Esophagus mucosa (tissue), 1 donor: ENCODE data around the gene DPH6. TPM values are rescaled to one million over a fixed set of nuclear protein-coding genes. Genes with fewer than 3 reads are reported as not detected.
A peak's percentile ranks its signal among the peaks of the same experiment; 100 is the strongest.
"Not testable (repeated sequence)": the region's sequence is repeated elsewhere in the genome, so short reads cannot be mapped to it uniquely, and the experiment has no call there.

ENCODE experiments used
- ATAC-seq: fragments of 200-7000 bp; cut with Tn5 transposase; one replicate; pipeline ENCODE4 v1.9.1; 2020
- total RNA-seq: library from RNA; stranded (reverse); gene quantifications from one replicate; pipeline ENCODE4 v1.2.4, GENCODE V29; 2023
- donor health status: DM: yes; HTN: yes; CAD: no.

The DPH6 gene, protein sequence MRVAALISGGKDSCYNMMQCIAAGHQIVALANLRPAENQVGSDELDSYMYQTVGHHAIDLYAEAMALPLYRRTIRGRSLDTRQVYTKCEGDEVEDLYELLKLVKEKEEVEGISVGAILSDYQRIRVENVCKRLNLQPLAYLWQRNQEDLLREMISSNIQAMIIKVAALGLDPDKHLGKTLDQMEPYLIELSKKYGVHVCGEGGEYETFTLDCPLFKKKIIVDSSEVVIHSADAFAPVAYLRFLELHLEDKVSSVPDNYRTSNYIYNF
- total RNA-seq = 17.4 TPM

DNA sequence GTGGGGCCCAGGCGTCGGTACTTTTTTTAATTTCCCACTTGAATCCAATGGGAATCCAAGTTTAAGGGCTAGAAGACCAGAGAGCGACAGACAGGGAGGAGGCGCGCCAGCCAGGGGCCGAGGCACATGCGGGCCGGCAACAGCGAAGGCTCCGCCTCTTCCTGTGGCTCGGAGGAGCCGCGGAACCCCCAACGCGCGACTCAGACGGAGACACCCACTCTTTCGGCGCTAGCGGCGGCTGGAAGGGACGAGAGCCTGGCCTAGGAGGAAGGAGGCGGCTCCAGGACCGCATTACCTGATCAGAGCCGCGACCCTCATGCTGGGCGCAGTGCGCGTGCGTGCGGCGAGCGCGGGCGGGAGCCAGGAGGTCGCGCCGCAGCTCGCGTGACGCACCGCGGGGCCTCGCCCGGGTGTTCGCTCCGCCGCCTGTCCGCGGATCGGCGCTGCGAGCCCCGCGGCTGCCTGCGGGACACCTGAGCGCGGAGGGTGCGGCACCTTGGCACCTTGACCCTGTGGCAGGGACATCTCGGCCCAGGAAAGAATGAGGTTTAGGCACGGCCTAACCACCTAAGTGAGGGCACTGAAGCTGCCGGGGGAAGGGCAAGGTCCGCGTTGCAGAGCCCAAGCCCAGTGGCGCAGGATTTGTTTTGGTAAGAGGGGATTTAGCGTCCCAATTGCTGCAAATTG lies at the start of gene DPH6:
DPH6 (minus strand) TSS at position 342 of the 687 bp plus-strand sequence; CDS start at position 318, 24 bp downstream.
- peak; percentile 85 for ATAC-seq

DNA sequence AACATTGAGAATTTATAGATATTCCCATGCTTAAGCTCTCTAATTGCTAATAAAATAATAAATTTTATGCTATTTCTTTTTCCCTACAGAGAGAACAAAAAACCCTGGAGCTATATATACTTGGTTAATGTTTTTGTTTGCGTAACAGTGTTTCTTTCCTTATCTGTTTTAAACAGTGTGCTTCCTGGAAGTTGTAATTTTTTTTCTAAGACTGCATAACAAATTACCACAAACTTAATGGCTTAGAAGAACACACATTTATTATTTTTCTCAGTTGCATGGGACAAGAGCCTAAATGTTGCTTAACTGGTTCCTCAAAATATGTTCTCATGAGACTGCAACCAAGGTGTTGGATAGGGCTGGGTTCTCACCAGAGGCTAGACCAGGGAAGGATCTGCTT lies 49.7 kb upstream of the DPH6 start:
- ATAC-seq = no peak

DNA sequence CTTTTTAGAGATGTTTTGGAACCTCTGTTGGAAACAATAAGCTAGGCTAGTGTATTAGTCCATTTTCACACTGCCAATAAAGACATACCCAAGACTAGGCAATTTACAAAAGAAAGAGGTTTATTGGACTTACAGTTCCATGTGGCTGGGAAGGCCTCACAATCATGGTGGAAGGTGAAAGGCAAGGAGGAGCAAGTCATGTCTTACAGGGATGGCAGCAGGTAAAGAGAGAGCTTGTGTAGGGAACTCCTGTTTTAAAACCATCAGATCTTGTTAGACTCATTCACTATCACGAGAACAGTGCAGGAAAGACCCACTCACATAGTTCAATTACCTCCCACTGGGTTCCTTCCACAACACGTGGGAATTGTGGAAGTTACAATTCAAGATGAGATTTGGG lies 46.0 kb upstream of the DPH6 start:
- ATAC-seq = not testable (repeated sequence)

DNA sequence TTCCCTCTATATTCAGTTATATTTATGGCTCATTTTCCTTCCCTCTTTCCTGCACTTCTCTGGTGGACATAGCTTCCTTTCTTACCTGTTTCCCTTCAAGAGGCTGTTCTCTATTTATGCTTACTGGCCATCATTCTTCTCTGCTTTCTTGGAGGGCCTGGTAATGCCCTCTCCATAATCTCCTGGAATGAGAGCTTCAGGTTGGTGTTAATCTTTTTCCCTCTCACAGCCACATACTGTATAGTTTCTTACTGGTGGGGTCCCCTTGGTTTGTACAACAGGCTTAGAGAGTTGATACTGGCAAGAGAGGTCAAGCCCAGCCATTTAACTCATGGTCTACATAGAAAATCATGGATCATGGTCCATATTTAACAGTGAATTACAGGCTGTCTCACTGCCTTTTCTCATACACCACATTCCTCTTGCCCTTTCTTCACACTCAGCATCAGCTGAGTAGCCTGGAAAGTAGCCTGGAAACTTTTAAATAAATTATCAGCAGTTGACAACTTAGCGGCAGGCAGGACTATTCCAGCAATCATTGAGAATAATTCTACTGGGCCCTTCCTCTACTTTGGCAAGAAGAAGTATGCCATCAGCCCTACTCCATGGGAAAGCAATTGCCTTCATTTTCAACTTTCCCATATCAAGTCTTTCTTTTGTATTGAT lies 38.0 kb upstream of the DPH6 start:
- no peak for ATAC-seq

DNA sequence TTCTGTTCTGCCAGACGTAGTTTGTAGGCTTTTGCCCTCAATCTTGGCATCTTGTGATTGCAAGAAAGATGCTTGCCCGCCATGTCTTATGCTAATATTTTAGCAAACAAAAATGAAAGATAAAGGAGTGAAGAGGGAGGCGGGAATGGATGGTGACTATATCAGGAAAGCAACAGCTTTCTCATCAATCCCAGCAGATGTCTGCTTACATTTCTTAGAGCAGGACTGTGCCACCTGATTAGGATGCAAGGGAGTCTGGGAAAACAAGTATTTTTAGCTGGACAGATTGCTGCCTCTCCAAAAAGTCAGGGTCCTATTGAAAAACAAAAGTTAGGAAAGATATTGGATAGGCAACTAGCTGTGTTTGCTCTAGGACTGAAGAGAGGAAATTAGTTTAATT lies 34.6 kb upstream of the DPH6 start:
- ATAC-seq = no peak

DNA sequence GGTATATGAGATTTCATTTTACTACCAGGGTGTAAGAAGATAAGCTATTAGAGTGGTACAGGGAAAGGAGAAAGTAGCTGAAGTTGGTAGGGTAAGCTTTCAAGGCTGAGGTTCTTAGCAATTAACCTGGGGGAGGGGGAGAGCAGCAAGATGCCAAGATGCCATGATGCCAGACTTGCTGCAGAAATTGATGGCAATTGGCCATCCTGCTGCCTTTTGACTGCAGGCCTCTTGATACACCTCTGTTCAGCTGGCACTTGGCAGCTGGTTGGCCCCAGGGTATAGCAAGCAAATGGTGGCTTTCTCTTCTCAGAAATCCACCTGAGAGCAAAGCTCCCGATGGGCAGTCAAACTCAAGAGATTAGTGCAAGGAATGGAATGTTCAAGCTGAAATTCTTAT lies 21.4 kb upstream of the DPH6 start:
- ATAC-seq = no peak

DNA sequence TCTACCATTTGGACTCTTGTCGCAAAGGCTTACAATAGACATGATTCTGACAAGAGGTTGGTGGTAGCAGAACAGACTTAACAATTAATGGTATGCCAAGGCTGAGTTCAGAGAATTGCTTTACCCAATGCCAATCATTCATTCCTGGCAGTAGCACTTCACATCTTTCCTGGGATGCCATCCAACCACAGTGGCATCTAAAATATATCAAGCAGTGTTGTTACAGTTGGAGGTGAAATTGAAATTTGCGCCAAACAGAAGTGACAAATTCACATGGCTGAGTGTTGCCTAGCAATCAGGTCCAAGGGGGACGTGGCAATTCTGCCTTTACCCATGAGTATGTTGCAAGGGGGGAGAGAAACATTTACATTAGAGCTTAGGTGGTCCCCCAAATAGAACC lies 21.0 kb upstream of the DPH6 start:
- ATAC-seq = no peak

DNA sequence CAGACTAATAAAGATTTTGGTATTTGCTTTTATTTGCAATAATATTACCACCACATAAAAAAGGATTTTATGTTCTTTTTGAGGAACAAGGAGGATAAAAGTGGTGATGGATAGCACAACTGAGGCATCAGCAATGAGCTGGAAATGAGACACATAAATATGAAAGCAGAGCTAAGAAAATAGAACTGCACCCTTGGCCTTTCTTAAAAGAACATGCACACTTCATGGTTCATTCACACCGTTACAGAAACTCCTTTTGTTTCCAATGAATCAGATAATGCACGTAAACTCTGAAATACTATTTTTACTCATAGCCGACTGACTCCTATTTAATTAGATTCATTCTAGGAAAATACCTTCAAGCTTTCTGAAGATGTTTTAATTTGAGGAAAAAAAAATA lies 19.9 kb upstream of the DPH6 start:
- ATAC-seq = no peak

DNA sequence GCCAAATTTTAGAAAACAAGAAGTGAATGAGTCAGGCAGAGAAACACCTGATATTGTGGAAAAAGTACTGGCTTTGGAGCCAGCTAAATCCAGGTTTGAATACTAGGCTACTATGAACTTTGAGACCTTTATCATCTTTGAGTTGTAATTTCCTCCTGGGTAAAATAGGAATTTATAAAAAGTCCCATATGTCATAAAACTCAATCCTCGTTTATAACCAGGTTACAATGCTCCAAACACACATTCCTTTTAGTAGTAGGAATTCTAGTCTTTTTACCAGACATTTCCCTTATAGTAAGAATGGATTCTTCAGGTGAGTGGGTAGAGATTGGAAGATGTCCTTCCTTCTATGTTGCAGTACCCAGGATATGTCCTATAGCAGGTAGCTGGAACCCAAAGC lies 16.7 kb upstream of the DPH6 start:
- no peak for ATAC-seq

DNA sequence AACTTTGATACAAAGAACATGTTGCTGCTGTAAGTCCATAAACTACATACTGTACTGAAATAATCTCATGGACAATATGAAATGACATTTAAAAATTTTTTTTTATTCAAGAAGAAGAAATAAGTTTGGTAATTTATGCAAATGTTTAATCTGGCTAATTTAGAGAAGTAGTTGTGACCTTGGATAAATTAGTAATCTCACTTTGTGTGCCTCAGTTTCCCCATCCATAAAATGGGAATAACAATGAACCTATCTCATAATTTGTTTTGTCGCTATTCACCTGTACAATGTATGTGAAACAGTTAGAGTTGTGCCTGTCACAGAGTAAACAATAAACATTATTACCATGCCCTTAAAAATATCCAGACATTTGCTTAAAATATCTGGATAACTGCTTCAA lies 15.3 kb upstream of the DPH6 start:
- ATAC-seq = no peak

DNA sequence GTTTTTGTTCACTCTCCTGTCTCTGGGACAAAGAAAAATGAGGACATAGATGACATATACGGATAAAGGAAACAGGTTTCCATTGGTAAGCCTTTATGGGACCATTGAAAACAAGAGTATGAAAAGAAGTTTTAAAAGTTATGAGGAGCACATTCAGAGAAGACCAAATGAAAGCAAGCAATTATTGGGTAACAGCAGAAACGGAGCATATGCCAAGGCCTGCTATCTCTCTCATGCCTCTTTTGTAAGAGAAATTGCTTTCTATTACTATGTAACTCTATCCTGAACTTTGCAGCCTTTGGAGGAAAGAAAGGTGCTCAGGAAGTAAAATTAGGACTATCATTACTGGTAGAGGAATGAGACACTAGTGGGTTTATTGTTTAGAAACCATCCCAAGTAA lies 14.9 kb upstream of the DPH6 start:
- no peak for ATAC-seq

DNA sequence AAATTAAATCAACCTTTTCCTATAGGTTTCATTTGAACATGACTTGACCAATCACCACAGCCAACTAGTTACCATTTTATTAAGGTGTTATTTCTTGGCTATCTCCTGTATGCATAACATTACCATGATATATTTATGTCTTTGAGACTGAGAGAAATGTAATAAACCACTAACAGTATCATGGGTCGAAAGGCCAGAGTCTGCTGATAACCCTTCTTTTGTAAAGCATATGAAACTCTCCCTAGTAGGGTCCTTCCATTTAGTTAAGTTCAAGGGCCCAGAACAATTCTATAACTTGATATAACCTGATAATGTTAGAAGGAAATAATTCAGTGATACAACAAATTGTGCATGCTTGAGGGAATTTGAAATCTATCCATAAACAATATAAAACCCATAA lies 14.3 kb upstream of the DPH6 start:
- ATAC-seq = no peak

DNA sequence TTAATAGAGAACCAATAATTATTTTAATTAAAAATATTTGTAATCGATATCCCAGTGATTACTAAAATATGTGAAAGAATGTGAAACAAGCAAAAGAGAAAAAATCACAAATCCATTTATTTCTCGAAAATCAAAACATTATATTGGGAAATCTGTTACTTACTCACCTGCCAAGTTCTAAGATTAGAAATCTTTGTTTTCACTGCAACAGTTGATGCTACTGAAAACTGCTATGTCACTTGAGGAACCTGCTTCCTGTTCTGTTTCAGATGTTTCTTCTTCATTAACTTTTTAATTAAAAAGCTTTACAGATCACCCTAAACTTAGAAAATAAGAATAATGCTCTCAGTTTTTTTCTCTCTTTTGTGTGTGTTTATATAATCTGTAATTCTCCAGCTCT lies 13.7 kb upstream of the DPH6 start:
- ATAC-seq = no peak

DNA sequence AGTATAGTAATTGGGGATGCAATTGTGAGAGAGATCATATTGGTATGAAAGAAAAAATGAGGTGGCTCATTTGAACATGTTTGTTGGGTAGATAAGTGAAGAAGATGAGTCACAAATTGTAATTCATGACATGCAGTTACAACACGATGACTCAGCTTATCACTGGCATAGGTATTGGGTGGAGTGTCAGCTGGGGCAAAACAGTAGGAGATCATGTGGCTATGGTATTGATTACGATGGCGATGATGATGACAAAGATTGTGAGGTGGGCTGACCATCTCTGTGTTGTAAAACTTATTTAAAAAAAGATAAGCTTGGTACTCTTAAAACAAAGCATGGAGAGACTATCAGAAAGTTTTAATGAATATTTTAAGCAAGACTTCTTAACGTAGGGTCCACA lies 11.6 kb upstream of the DPH6 start:
- ATAC-seq = peak; percentile 68

DNA sequence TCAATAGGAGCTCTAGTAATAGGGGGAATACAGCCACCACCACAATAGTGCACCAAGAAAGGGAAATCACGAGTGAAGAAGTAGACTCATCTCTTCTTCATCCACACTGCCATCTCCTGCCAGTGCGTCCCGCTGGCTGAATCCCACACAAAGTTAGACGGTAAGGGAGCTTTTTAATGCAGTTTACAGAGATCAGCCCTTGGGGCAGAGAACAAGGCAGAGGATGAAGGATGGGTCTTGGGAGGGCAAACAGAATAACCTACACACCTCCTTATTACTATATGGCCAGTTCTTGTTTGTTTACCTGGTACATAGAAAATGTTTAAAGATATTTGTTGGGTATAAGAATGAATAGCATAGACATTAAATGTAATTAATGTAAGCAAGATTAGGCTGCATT lies 11.0 kb upstream of the DPH6 start:
- no peak for ATAC-seq

DNA sequence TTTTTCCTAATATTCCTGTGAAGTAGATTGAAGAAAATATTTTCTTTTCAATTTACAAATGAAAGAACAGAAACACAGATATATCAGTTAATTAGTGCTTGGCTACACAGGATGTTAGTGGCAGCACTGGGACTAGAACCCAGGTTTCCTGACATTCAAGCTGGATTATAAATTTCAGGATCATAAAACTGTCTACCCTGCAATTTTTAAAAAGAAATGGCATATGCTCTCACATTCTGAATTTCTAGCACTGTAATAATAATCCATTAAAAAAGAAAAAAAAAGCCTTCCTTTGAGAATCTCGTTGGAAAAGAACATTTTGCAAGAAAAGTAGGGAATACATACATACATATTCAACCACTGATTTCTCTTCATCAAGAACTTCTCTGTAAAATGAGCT lies 9.3 kb upstream of the DPH6 start:
- ATAC-seq = no peak

DNA sequence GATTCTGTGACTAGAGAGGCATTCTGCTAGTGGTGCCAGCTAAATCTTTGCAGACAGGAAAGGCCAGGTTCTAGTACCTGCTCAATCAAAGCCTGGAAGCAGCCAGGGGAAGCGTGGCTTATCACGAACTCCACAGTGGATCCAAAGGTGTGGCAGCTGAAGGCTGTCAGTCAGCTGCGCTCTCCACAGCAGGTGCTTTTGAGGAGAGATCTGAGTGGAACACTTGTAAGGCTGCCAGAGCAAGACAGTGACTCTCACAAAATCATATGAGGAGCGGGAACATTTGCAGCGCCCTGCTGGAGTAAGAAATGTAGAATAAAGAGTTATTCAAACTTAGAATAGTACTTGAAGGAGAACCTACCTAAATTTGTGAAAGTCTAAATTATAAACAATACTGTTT lies 5.0 kb upstream of the DPH6 start:
- no peak for ATAC-seq

DNA sequence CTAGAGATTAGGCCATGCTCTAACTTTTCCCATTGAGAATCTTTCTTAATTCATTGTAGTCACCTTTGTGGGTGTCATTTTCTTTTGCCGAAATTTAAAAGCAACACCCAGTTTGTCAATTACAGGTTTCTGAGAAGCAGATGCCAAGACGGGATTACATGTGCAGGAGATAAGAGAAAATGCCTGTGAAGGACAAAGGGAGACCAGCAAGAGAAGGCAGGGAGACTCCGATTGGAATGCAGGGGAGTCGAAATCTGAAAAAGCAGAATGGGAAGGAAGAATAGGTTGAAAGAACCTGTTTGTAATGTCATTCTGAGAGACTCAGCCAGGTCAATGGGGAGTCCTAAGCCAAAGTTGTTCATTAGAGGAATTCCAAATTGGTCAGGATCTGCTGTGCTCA lies 3.6 kb upstream of the DPH6 start:
- no peak for ATAC-seq

DNA sequence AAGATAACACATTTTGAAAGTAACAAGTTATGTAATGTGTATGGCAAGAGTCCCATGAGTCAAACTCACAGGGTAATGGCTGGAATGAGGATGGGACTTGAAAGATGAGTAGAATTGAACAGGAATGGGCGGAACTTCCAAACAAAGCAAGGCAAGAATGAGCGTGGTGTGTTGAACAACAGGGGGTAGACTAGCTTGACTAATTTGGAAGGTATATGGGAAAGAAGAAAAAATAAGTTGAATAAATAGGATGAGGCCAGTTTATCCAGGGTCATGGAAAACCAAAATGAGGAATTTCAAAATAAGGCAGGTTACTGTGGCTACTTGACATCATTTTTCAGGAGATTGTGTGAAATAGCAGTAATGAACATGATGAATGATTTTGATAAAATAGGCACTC lies 2.5 kb upstream of the DPH6 start:
- ATAC-seq = no peak

DNA sequence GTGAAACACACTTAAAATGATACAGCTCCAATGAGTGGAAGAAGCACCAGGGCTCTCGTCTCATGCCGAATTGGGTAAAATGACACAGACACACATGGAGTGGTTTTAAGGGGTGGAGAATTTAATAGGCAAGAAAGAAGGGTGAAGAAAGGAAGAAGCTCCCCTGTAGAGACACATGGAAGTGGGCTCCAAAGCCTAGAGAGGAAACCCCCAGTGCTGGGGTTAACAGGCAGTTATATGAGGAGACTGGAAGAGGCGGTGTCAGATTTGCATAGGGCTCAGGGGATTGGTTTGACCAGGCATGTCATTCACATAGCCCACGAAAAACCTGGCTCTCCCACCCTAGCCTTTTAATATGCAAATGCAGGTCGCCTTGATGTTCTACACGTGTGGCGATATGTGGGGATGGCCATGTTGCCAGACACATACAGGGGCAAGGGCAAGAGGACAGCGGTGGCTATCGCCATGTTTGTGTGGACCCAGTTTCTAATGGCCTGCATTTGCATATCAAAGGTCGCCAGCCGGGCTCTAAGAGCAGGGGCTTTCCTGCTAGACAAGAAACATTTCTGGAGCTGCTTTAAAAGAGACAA lies 1.9 kb upstream of the DPH6 start:
- ATAC-seq = no peak

DNA sequence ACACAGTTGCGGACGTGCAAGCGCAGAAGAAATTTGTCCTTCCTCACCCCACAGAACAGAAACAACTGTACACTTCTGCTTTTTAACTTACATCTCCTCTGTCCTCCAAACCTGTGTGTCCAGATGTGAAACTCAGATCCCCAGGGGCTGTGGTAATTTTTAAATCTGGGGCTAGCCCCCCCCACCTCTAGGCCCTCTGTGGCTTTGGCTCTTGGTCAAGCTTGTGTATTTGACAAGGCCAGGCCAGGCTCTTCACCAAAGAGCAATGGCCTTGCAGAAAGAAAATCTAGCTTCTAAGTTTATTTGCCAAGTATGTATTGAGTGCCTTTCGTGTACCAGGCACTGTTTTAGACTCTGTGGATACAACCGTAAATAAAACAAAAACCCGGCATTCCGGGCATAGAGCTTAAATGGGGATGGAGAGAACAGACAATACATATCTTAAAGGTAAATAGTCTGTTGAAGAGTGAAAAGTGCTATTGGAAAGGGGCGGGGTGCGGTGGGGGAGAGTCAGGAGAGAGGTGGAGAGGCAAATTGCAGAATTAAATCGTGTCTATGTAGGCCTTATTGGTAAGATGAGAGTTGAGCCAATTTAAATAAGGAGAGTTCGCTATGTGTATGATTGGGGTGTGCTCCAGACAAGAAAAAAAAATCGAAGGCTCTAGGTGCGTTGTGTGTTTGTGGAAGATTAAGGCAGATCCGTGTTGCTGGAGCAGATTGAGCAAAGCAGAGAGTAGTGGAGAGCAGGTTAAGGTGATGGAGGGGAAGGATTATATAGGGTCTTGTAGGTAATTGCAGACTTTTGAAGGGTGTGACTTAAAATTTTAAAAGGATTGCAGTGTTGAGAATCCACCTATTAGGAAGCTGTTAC lies 781 bp upstream of the DPH6 start:
- no peak for ATAC-seq

DNA sequence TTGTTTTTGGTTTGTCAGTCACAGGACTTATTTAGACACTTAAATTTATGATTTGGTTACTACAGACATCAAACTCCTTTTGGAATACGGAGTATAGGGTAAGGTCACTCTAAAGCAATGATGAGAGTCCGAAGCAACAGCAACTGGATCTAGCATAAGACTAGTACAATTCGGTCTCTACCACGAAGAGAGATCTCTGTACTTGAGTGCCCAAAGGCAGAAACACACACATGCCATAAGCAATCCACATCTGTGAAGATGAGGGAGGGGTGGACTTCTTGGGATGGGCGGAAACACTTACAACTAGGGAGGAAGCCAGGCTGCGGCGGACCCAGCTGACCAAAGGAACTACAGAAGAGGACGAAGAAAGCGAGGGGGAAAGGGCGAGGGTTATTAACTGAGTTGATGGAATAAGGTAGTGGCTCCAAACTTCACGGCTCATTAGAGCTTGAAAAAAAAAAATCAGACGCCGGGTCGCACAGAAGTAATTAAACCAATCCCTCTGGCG lies 595 bp downstream of the DPH6 start:
- ATAC-seq = peak; percentile 46

DNA sequence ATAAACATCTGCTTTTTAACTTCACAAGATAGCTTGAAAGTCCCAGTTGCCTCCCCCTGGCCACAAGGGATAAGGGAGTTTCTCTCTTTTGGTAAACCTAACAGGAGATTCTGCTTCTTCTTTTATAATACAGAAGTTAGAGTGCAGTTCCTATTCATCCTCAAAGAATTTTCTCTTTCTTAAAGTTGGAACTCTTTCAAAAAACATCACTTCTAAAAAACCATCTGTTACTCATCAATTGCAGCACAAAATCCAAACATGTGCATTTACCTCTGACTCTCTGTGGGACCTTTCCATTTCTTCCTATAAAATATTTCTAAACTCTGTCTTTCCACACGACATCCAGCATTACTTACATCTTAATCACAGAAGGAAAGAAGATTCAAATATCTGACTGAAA lies 5.1 kb downstream of the DPH6 start:
- no peak for ATAC-seq
